GM23338 (cell line): ENCODE results near the gene CNNM2. TPM values are rescaled to one million over a fixed set of nuclear protein-coding genes. Genes with fewer than 3 reads are reported as not detected.

Experiments
- ATAC-seq: fragments of 200-7000 bp; cut with Tn5 transposase; 3 replicates; pipeline ENCODE4 v1.9.1; 2020
- DNase-seq: peaks from one replicate; pipeline ENCODE4 v3.0.0-alpha.2; 2015; ENCODE audit warnings: low spot score
- H2AFZ ChIP-seq: fragments of 200-600 bp; sonication (generic); 2 replicates; pipeline ENCODE4 v1.8.0; 2016; ENCODE audit warnings: antibody characterized with exemption, mild to moderate bottlenecking, moderate library complexity
- H3F3A ChIP-seq: fragments of 200-600 bp; sonication (generic); replicated peaks from 2 replicates; pipeline ENCODE4 v1.8.0; 2017; ENCODE audit warnings: antibody characterized with exemption, mixed run types, low read depth
- H3K27ac ChIP-seq: fragments of 200-600 bp; sonication (generic); 2 replicates; pipeline ENCODE4 v1.6.1; 2016; ENCODE audit warnings: low read depth
- H3K27me3 ChIP-seq: fragments of 200-600 bp; sonication (generic); 2 replicates; pipeline ENCODE4 v1.8.0; 2016; ENCODE audit warnings: mild to moderate bottlenecking, mixed run types, moderate library complexity; ENCODE audit not compliant: insufficient read depth
- H3K36me3 ChIP-seq: fragments of 200-600 bp; sonication (generic); 2 replicates; pipeline ENCODE4 v1.8.0; 2016; ENCODE audit warnings: mild to moderate bottlenecking; ENCODE audit not compliant: insufficient read depth
- H3K4me1 ChIP-seq: fragments of 200-600 bp; sonication (generic); 2 replicates; pipeline ENCODE4 v1.8.0; 2016; ENCODE audit warnings: mild to moderate bottlenecking, moderate library complexity; ENCODE audit not compliant: insufficient read depth
- H3K4me2 ChIP-seq: fragments of 200-600 bp; sonication (generic); 2 replicates; pipeline ENCODE4 v1.7.1; 2017; ENCODE audit warnings: mixed run types
- H3K4me3 ChIP-seq: fragments of 200-600 bp; sonication (generic); 2 replicates; pipeline ENCODE4 v1.6.1; 2016; ENCODE audit warnings: mixed run types
- H3K79me2 ChIP-seq: fragments of 200-600 bp; sonication (generic); replicated peaks from 2 replicates; pipeline ENCODE4 v1.8.0; 2017; ENCODE audit warnings: mild to moderate bottlenecking; ENCODE audit not compliant: insufficient read depth
- H3K9me2 ChIP-seq: fragments of 200-600 bp; sonication (generic); 2 replicates; pipeline ENCODE4 v1.8.0; 2017; ENCODE audit not compliant: insufficient read depth
- H4K20me1 ChIP-seq: fragments of 200-600 bp; sonication (generic); replicated peaks from 2 replicates; pipeline ENCODE4 v1.8.0; 2017; ENCODE audit warnings: mild to moderate bottlenecking; ENCODE audit not compliant: insufficient read depth
- H3K27ac Mint-ChIP-seq: 2 replicates; pipeline ENCODE4 v1.8.0; 2020; ENCODE audit warnings: inconsistent platforms, mild to moderate bottlenecking, moderate library complexity, mixed read lengths
- H3K27me3 Mint-ChIP-seq: 3 replicates; pipeline ENCODE4 v1.8.0; 2022; ENCODE audit warnings: low read depth, mild to moderate bottlenecking, moderate library complexity, mixed read lengths, inconsistent platforms; ENCODE audit not compliant: insufficient read depth, poor library complexity
- H3K36me3 Mint-ChIP-seq: 3 replicates; pipeline ENCODE4 v1.8.0; 2021; ENCODE audit warnings: low read depth, mild to moderate bottlenecking, inconsistent platforms, moderate library complexity, mixed read lengths
- H3K4me1 Mint-ChIP-seq: 3 replicates; pipeline ENCODE4 v1.8.0; 2020; ENCODE audit warnings: mild to moderate bottlenecking, inconsistent platforms, mixed read lengths
- H3K4me3 Mint-ChIP-seq: 3 replicates; pipeline ENCODE4 v1.8.0; 2021; ENCODE audit warnings: moderate library complexity, mild to moderate bottlenecking, inconsistent platforms, mixed read lengths
- H3K9me3 Mint-ChIP-seq: 3 replicates; pipeline ENCODE4 v1.8.0; 2020; ENCODE audit warnings: moderate library complexity, mild to moderate bottlenecking, inconsistent platforms, mixed read lengths
- EZH2 ChIP-seq: fragments of 200-600 bp; sonication (generic); IDR thresholded peaks from one replicate; pipeline ENCODE4 v1.8.0; 2017; ENCODE audit warnings: antibody characterized with exemption, mild to moderate bottlenecking, low read depth; ENCODE audit not compliant: unreplicated experiment
- JUNB ChIP-seq: IDR thresholded peaks from one replicate; pipeline ENCODE4 v1.6.1; 2016; ENCODE audit warnings: antibody characterized with exemption; ENCODE audit not compliant: unreplicated experiment
- POLR2AphosphoS5 ChIP-seq: IDR thresholded peaks from 2 replicates; pipeline ENCODE4 v1.6.1; 2016; ENCODE audit warnings: antibody characterized with exemption, low read depth
- STAT1 ChIP-seq: IDR thresholded peaks from one replicate; pipeline ENCODE4 v1.6.1; 2016; ENCODE audit warnings: antibody characterized with exemption; ENCODE audit not compliant: unreplicated experiment
- ZNF114 ChIP-seq: fragments of 250-450 bp; sonication (Bioruptor Pico); IDR thresholded peaks from 2 replicates; pipeline ENCODE4 v1.5.0; 2020; ENCODE audit warnings: mild to moderate bottlenecking, moderate library complexity
- ZNF331 ChIP-seq: fragments of 250-450 bp; sonication (Bioruptor Pico); IDR thresholded peaks from 2 replicates; pipeline ENCODE4 v1.5.0; 2020; ENCODE audit warnings: low read depth, mild to moderate bottlenecking, moderate library complexity
- polyA plus RNA-seq: library from polyadenylated mRNA; unstranded; fragments of >200 nt; fragmentation: Nextera tagmentation; extraction: Ambion mirVana; gene quantifications from 2 replicates; pipeline ENCODE4 v1.2.1, GENCODE V29; 2016
- total RNA-seq: library from RNA; depleted of rRNA; stranded (reverse); fragments of >200 nt; shearing (Covaris generic); gene quantifications from 2 replicates; pipeline ENCODE4 v1.2.3, GENCODE V29; 2014
- TF ChIP-seq, protein P1 (sequence below): fragments of 250-450 bp; sonication (Bioruptor Pico); IDR thresholded peaks from 2 replicates; pipeline ENCODE4 v1.5.0; 2020; ENCODE audit warnings: mild to moderate bottlenecking, moderate library complexity
- TF ChIP-seq, protein P2 (sequence below): IDR thresholded peaks from one replicate; pipeline ENCODE4 v1.6.1; 2018; ENCODE audit warnings: antibody characterized with exemption; ENCODE audit not compliant: unreplicated experiment
- TF ChIP-seq, protein P3 (sequence below): IDR thresholded peaks from 2 replicates; pipeline ENCODE4 v1.6.1; 2016; ENCODE audit warnings: antibody characterized with exemption

The CNNM2 gene
- total and polyA plus RNA-seq, 2 experiments from 2014 or later = 4.5 to 31.3 TPM

DNA sequence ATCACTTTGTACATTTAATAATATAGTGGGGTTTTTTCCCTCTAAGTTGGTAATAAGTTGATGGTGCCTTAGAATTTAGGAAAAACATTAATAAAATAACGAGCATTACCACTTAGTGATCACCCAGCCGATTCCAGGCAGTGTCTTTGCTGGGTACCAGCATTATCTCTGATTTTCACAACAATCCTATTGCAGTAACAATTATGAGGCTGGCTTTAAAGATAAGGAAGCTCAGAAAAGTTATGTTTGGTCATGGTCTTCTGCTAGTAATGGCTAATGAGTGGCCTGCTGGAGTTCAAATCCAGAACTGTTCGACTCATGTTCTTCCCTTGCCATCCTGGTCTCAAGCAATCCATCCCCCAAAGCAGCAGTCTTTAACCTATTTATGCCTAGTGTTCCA is 127.9 kb downstream of the CNNM2 start (continued):
- TF ChIP-seq STAT1 (no peak), JUNB (no peak), EZH2 (no peak), ZNF114 (CRISPR knock-in tag) (no peak)
- TF ChIP-seq, protein P1, sequence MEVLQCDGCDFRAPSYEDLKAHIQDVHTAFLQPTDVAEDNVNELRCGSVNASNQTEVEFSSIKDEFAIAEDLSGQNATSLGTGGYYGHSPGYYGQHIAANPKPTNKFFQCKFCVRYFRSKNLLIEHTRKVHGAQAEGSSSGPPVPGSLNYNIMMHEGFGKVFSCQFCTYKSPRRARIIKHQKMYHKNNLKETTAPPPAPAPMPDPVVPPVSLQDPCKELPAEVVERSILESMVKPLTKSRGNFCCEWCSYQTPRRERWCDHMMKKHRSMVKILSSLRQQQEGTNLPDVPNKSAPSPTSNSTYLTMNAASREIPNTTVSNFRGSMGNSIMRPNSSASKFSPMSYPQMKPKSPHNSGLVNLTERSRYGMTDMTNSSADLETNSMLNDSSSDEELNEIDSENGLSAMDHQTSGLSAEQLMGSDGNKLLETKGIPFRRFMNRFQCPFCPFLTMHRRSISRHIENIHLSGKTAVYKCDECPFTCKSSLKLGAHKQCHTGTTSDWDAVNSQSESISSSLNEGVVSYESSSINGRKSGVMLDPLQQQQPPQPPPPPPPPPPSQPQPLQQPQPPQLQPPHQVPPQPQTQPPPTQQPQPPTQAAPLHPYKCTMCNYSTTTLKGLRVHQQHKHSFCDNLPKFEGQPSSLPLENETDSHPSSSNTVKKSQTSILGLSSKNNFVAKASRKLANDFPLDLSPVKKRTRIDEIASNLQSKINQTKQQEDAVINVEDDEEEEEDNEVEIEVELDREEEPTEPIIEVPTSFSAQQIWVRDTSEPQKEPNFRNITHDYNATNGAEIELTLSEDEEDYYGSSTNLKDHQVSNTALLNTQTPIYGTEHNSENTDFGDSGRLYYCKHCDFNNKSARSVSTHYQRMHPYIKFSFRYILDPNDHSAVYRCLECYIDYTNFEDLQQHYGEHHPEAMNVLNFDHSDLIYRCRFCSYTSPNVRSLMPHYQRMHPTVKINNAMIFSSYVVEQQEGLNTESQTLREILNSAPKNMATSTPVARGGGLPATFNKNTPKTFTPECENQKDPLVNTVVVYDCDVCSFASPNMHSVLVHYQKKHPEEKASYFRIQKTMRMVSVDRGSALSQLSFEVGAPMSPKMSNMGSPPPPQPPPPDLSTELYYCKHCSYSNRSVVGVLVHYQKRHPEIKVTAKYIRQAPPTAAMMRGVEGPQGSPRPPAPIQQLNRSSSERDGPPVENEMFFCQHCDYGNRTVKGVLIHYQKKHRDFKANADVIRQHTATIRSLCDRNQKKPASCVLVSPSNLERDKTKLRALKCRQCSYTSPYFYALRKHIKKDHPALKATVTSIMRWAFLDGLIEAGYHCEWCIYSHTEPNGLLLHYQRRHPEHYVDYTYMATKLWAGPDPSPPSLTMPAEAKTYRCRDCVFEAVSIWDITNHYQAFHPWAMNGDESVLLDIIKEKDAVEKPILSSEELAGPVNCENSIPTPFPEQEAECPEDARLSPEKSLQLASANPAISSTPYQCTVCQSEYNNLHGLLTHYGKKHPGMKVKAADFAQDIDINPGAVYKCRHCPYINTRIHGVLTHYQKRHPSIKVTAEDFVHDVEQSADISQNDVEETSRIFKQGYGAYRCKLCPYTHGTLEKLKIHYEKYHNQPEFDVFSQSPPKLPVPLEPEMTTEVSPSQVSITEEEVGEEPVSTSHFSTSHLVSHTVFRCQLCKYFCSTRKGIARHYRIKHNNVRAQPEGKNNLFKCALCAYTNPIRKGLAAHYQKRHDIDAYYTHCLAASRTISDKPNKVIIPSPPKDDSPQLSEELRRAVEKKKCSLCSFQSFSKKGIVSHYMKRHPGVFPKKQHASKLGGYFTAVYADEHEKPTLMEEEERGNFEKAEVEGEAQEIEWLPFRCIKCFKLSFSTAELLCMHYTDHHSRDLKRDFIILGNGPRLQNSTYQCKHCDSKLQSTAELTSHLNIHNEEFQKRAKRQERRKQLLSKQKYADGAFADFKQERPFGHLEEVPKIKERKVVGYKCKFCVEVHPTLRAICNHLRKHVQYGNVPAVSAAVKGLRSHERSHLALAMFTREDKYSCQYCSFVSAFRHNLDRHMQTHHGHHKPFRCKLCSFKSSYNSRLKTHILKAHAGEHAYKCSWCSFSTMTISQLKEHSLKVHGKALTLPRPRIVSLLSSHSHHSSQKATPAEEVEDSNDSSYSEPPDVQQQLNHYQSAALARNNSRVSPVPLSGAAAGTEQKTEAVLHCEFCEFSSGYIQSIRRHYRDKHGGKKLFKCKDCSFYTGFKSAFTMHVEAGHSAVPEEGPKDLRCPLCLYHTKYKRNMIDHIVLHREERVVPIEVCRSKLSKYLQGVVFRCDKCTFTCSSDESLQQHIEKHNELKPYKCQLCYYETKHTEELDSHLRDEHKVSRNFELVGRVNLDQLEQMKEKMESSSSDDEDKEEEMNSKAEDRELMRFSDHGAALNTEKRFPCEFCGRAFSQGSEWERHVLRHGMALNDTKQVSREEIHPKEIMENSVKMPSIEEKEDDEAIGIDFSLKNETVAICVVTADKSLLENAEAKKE (CRISPR knock-in tag) = no peak

DNA sequence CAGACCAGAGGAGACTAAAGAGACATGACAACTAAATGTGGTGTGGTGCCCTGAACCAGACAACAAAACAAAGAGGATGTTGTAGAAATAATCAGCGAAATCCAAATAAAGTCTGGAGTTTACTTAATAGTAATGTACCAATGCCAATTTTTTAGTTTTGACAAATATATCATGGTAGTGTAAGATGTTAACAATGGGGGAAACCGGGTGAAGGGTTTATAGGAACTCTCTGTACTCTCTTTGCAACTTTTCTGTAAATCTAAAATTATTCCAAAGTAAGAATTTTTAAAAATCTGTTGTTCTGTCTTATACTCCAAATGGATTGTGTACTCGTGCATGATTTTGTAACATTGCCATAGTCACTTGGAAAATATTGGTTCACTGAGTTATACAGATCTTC is 129.3 kb downstream of the CNNM2 start:
- Histone ChIP-seq H3K27ac (no peak overlapping the region), H3K27me3 (no peaks in the 10 kb centered on the region), H3K4me1 (peaks cover 32% of the 10 kb centered on the region), H3F3A (no peaks in the 10 kb centered on the region), H3K4me2 (no peak overlapping the region), H3K36me3 (no peaks in the 10 kb centered on the region), H3K9me2 (no peaks in the 10 kb centered on the region), H3K4me3 (no peak overlapping the region), H2AFZ (no peak overlapping the region), H3K79me2 (no peaks in the 10 kb centered on the region), H4K20me1 (no peaks in the 10 kb centered on the region)
- no peaks in the 10 kb centered on the region for H3K36me3 Mint-ChIP-seq
- peaks cover 2% of the 10 kb centered on the region for H3K27me3 Mint-ChIP-seq
- no peak overlapping the region for H3K27ac Mint-ChIP-seq
- peaks cover 27% of the 10 kb centered on the region for H3K4me1 Mint-ChIP-seq
- no peaks in the 10 kb centered on the region for H3K9me3 Mint-ChIP-seq
- ATAC-seq (no peak), DNase-seq (no peak)
- H3K4me3 Mint-ChIP-seq = no peak overlapping the region
- TF ChIP-seq STAT1 (no peak), ZNF331 (CRISPR knock-in tag) (no peak), POLR2AphosphoS5 (no peak)
- TF ChIP-seq, protein P2, sequence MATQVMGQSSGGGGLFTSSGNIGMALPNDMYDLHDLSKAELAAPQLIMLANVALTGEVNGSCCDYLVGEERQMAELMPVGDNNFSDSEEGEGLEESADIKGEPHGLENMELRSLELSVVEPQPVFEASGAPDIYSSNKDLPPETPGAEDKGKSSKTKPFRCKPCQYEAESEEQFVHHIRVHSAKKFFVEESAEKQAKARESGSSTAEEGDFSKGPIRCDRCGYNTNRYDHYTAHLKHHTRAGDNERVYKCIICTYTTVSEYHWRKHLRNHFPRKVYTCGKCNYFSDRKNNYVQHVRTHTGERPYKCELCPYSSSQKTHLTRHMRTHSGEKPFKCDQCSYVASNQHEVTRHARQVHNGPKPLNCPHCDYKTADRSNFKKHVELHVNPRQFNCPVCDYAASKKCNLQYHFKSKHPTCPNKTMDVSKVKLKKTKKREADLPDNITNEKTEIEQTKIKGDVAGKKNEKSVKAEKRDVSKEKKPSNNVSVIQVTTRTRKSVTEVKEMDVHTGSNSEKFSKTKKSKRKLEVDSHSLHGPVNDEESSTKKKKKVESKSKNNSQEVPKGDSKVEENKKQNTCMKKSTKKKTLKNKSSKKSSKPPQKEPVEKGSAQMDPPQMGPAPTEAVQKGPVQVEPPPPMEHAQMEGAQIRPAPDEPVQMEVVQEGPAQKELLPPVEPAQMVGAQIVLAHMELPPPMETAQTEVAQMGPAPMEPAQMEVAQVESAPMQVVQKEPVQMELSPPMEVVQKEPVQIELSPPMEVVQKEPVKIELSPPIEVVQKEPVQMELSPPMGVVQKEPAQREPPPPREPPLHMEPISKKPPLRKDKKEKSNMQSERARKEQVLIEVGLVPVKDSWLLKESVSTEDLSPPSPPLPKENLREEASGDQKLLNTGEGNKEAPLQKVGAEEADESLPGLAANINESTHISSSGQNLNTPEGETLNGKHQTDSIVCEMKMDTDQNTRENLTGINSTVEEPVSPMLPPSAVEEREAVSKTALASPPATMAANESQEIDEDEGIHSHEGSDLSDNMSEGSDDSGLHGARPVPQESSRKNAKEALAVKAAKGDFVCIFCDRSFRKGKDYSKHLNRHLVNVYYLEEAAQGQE = no peak
- TF ChIP-seq, protein P3, sequence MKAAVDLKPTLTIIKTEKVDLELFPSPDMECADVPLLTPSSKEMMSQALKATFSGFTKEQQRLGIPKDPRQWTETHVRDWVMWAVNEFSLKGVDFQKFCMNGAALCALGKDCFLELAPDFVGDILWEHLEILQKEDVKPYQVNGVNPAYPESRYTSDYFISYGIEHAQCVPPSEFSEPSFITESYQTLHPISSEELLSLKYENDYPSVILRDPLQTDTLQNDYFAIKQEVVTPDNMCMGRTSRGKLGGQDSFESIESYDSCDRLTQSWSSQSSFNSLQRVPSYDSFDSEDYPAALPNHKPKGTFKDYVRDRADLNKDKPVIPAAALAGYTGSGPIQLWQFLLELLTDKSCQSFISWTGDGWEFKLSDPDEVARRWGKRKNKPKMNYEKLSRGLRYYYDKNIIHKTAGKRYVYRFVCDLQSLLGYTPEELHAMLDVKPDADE = no peak
